GM12873 (cell line): ENCODE results near the gene IGF2R.

Experiments used
- CTCF ChIP-seq: IDR thresholded peaks from 2 replicates; pipeline ENCODE4 v1.5.1; 2012; ENCODE audit warnings: low read depth, mild to moderate bottlenecking, moderate library complexity, low read length, control low read depth; ENCODE audit not compliant: insufficient read depth; ENCODE audit errors: missing control alignments

IGF2R gene

GRCh38 chr6:160128125-160128683 is 159.3 kb downstream of the IGF2R start:
- TF ChIP-seq CTCF: no peak

- TF ChIP-seq CTCF: no peak
These were observed 160.1 kb downstream of the IGF2R start for GRCh38 chr6:160128879-160129516.

GRCh38 chr6:160129881-160130615 is 161.2 kb downstream of the IGF2R start:
- no peak for TF ChIP-seq CTCF

- TF ChIP-seq CTCF: no peak
These were observed 162.0 kb downstream of the IGF2R start for GRCh38 chr6:160130729-160131484.

- no peak for TF ChIP-seq CTCF
These were observed 162.9 kb downstream of the IGF2R start for GRCh38 chr6:160131636-160132296.

GRCh38 chr6:160132297-160132637 is 163.4 kb downstream of the IGF2R start:
- TF ChIP-seq CTCF: no peak
